NB4 (cell line): Measurements from ENCODE around the gene SCNN1G.

Source experiments
- MYC ChIP-seq: IDR thresholded peaks from 2 replicates; pipeline ENCODE4 v1.6.1; 2011; ENCODE audit warnings: low read depth, low read length
- POLR2A ChIP-seq: IDR thresholded peaks from 2 replicates; pipeline ENCODE4 v1.6.1; 2011; ENCODE audit warnings: mild to moderate bottlenecking; ENCODE audit not compliant: insufficient read length; ENCODE audit errors: extremely low read depth
- TF ChIP-seq, protein P1 (sequence below): IDR thresholded peaks from 2 replicates; pipeline ENCODE4 v1.6.1; 2011; ENCODE audit warnings: low read depth, low read length
- TF ChIP-seq, protein P2 (sequence below): IDR thresholded peaks from one replicate; pipeline ENCODE4 v1.5.1; 2012; ENCODE audit warnings: low read depth, low read length

DNA sequence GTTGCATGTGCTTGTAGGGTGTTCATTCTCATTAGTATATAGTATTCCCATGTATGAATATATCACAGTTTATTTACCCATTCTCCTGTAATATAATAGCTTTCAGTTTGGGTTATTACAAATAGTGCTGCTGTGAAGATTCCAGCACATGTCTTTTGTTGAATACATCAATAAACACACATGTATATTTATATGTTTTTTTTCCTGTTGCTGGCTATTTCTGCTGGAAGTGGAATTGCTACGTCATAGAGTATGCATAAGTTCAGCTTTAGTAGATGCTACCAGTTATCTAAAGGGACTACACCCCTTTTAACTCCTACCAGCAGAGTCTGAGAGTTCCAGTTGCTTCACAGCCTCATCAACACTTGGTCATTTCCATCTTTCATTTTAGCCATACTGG is 67.3 kb downstream of the SCNN1G start:
- TF ChIP-seq, protein P1, sequence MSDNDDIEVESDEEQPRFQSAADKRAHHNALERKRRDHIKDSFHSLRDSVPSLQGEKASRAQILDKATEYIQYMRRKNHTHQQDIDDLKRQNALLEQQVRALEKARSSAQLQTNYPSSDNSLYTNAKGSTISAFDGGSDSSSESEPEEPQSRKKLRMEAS: no peak
- TF ChIP-seq, protein P2, sequence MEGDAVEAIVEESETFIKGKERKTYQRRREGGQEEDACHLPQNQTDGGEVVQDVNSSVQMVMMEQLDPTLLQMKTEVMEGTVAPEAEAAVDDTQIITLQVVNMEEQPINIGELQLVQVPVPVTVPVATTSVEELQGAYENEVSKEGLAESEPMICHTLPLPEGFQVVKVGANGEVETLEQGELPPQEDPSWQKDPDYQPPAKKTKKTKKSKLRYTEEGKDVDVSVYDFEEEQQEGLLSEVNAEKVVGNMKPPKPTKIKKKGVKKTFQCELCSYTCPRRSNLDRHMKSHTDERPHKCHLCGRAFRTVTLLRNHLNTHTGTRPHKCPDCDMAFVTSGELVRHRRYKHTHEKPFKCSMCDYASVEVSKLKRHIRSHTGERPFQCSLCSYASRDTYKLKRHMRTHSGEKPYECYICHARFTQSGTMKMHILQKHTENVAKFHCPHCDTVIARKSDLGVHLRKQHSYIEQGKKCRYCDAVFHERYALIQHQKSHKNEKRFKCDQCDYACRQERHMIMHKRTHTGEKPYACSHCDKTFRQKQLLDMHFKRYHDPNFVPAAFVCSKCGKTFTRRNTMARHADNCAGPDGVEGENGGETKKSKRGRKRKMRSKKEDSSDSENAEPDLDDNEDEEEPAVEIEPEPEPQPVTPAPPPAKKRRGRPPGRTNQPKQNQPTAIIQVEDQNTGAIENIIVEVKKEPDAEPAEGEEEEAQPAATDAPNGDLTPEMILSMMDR: no peak
- TF ChIP-seq POLR2A (no peak), MYC (no peak)
